OCI-LY7 (cell line): ENCODE data around the gene DTX3L. TPM values are rescaled to one million over a fixed set of nuclear protein-coding genes. Genes with fewer than 3 reads are reported as not detected.

Experiments used
- BruUV-seq: library from RNA; stranded (reverse); fragments of 400-500 nt; replicated peaks from 2 replicates; lab custom pipeline; 2021; lab: Mats Ljungman, UMichigan
- CTCF ChIA-PET: fragments of 300-600 bp; sonication (Branson Sonifier 250); formaldehyde crosslinking; loops from one replicate; lab custom pipeline; 2022; ENCODE audit warnings: antibody characterized with exemption; ENCODE audit not compliant: unreplicated experiment; lab: Charles Lee
- POLR2A ChIA-PET: fragments of 300-600 bp; sonication (Branson Sonifier 250); formaldehyde crosslinking; loops from one replicate; lab custom pipeline; 2022; ENCODE audit warnings: antibody characterized with exemption; lab: Charles Lee
- DNase-seq: peaks from one replicate; pipeline ENCODE4 v3.0.0-alpha.2; 2015; ENCODE audit warnings: low spot score
- H2AFZ ChIP-seq: fragments of 200-600 bp; sonication (generic), shearing (Covaris generic); 2 replicates; pipeline ENCODE4 v1.6.1; 2014; ENCODE audit warnings: mild to moderate bottlenecking, antibody characterized with exemption, low read length, moderate library complexity
- H3K27ac ChIP-seq: fragments of 200-600 bp; sonication (generic); 2 replicates; pipeline ENCODE4 v1.5.1; 2014; ENCODE audit warnings: mixed run types, low read depth, mild to moderate bottlenecking, moderate library complexity, low read length, inconsistent platforms; ENCODE audit not compliant: poor library complexity, severe bottlenecking
- H3K36me3 ChIP-seq: fragments of 200-600 bp; sonication (generic); 2 replicates; pipeline ENCODE4 v1.6.1; 2014; ENCODE audit warnings: mild to moderate bottlenecking, antibody characterized with exemption, low read length, moderate library complexity, mixed read lengths; ENCODE audit not compliant: insufficient read depth
- H3K4me1 ChIP-seq: fragments of 200-600 bp; sonication (generic); 2 replicates; pipeline ENCODE4 v1.5.1; 2014; ENCODE audit warnings: mild to moderate bottlenecking, low read length; ENCODE audit not compliant: insufficient read depth, poor library complexity, severe bottlenecking
- H3K4me2 ChIP-seq: fragments of 200-600 bp; sonication (generic); 2 replicates; pipeline ENCODE4 v1.6.1; 2014; ENCODE audit warnings: mild to moderate bottlenecking, low read length
- H3K4me3 ChIP-seq: fragments of 200-600 bp; sonication (generic); 2 replicates; pipeline ENCODE4 v1.5.1; 2014; ENCODE audit warnings: mild to moderate bottlenecking, low read depth, low read length; ENCODE audit not compliant: poor library complexity, severe bottlenecking
- H3K79me2 ChIP-seq: fragments of 200-600 bp; sonication (generic); 2 replicates; pipeline ENCODE4 v1.6.1; 2016; ENCODE audit warnings: low read depth, mild to moderate bottlenecking, low read length, moderate library complexity, mixed read lengths; ENCODE audit not compliant: insufficient read depth
- H3K9me2 ChIP-seq: fragments of 200-600 bp; sonication (generic); 2 replicates; pipeline ENCODE4 v1.6.1; 2016; ENCODE audit warnings: mild to moderate bottlenecking, low read length, mixed read lengths; ENCODE audit not compliant: insufficient read depth
- H3K9me3 ChIP-seq: fragments of 200-600 bp; sonication (generic); 2 replicates; pipeline ENCODE4 v1.6.1; 2014; ENCODE audit warnings: mild to moderate bottlenecking, mixed run types, low read length, mixed read lengths
- H4K20me1 ChIP-seq: fragments of 200-600 bp; sonication (generic); 2 replicates; pipeline ENCODE4 v1.6.1; 2014; ENCODE audit warnings: mild to moderate bottlenecking, antibody characterized with exemption, low read length, moderate library complexity, mixed read lengths; ENCODE audit not compliant: insufficient read depth
- CTCF ChIP-seq: fragments of 200-600 bp; sonication (generic); conservative IDR thresholded peaks from 2 replicates; pipeline ENCODE4 v1.5.1; 2014; ENCODE audit warnings: mild to moderate bottlenecking, antibody characterized with exemption, low read length, moderate library complexity, mixed read lengths
- EZH2phosphoT487 ChIP-seq: fragments of 200-600 bp; sonication (generic); IDR thresholded peaks from 2 replicates; pipeline ENCODE4 v1.6.1; 2018; ENCODE audit warnings: low read depth, borderline replicate concordance, mild to moderate bottlenecking, mixed run types, antibody characterized with exemption, low read length, moderate library complexity, mixed read lengths
- intact Hi-C: fragments of 100-400 bp; cut with micrococcal nuclease; formaldehyde crosslinking; loops from one replicate; pipeline ENCODE4 v1.10.0; 2022; ENCODE audit not compliant: unreplicated experiment
- total RNA-seq, 2 experiments: library from RNA; depleted of rRNA in 1 of 2; stranded (reverse); fragments of >200 nt in 1 of 2; shearing (Covaris generic) in 1 of 2; gene quantifications; 2 replicates each; pipeline ENCODE4 v1.2.3, GENCODE V29; 2014 to 2022

The DTX3L gene
- total RNA-seq, 2 experiments from 2014 or later = 1.3 to 1.5 TPM

DNA sequence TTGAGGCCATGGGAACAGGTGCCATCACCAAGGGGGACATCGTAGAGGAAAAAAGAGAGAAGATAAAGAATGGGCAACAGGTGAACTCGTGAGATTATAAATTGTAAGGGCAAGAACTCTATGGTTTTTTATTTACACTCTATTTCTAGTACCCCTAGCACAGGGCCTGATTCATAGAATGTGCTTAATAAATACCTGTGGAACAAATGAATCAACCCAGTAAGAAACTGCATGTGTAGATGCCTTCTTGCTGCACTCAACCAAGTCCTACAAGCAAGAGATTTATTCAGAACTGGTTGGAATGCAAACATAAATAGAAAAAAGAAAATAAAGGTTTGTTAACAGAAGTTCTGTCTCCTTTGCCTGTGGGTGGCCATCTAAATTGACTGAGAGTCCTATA, 30.7 kb upstream of the DTX3L start:
- TF ChIP-seq EZH2phosphoT487 (no peak), CTCF (no peak)
- H4K20me1 ChIP-seq = no peaks in the 10 kb centered on the region
- no peaks in the 10 kb centered on the region for H3K4me1 ChIP-seq
- H3K79me2 ChIP-seq = no peaks in the 10 kb centered on the region
- no peak for DNase-seq
- ChIA-PET POLR2A (no interaction called here), CTCF (no interaction called here)
- H3K27ac ChIP-seq = no peak overlapping the region
- BruUV-seq = no TSS peak
- intact Hi-C loops = no loop called here
- no peak overlapping the region for H2AFZ ChIP-seq
- no peak overlapping the region for H3K4me2 ChIP-seq
- no peaks in the 10 kb centered on the region for H3K9me3 ChIP-seq
- no peak overlapping the region for H3K4me3 ChIP-seq
- H3K36me3 ChIP-seq = no peaks in the 10 kb centered on the region
- no peaks in the 10 kb centered on the region for H3K9me2 ChIP-seq

- ChIA-PET POLR2A (no interaction called here), CTCF (no interaction called here)
- no peak overlapping the region for H3K4me2 ChIP-seq
- no peaks in the 10 kb centered on the region for H3K79me2 ChIP-seq
- H4K20me1 ChIP-seq = no peaks in the 10 kb centered on the region
- H3K36me3 ChIP-seq = no peaks in the 10 kb centered on the region
- no peak overlapping the region for H3K4me3 ChIP-seq
- no peaks in the 10 kb centered on the region for H3K9me3 ChIP-seq
- TF ChIP-seq EZH2phosphoT487 = no peak
- TF ChIP-seq CTCF = no peak
- H3K9me2 ChIP-seq = no peaks in the 10 kb centered on the region
- H3K27ac ChIP-seq = no peak overlapping the region
- H2AFZ ChIP-seq = no peak overlapping the region
- BruUV-seq = no TSS peak
- no peaks in the 10 kb centered on the region for H3K4me1 ChIP-seq
- intact Hi-C loops = no loop called here
- DNase-seq = no peak
Observed at GRCh38 chr3:122533931-122534334, 30.2 kb upstream of the DTX3L start.

- no peak overlapping the region for H3K4me2 ChIP-seq
- no peak overlapping the region for H2AFZ ChIP-seq
- POLR2A ChIA-PET = interaction anchor here (0.8 to 1.5 kb wide), 2 partner anchors 20 to 133 kb away, joined by 4 to 5 read pairs; no protein-coding TSS in a partner anchor
- DNase-seq = no peak
- no peaks in the 10 kb centered on the region for H4K20me1 ChIP-seq
- H3K4me1 ChIP-seq = no peaks in the 10 kb centered on the region
- H3K4me3 ChIP-seq = no peak overlapping the region
- BruUV-seq = no TSS peak
- no peaks in the 10 kb centered on the region for H3K9me3 ChIP-seq
- H3K27ac ChIP-seq = no peak overlapping the region
- no peaks in the 10 kb centered on the region for H3K9me2 ChIP-seq
- CTCF ChIA-PET = no interaction called here
- no peaks in the 10 kb centered on the region for H3K79me2 ChIP-seq
- no peaks in the 10 kb centered on the region for H3K36me3 ChIP-seq
- TF ChIP-seq EZH2phosphoT487 = no peak
- no peak for TF ChIP-seq CTCF
- intact Hi-C loops = no loop called here
Observed at GRCh38 chr3:122535964-122536631, 28.0 kb upstream of the DTX3L start.
